H9 (cell line): Measurements from ENCODE around the gene CCNT1. TPM values are rescaled to one million over a fixed set of nuclear protein-coding genes. Genes with fewer than 3 reads are reported as not detected.
"Not testable (repeated sequence)": the region's sequence is repeated elsewhere in the genome, so short reads cannot be mapped to it uniquely, and the experiment has no call there.

Source experiments
- DNase-seq: peaks from one replicate; pipeline ENCODE4 v3.0.0-alpha.2; 2017
- H2AFZ ChIP-seq: one replicate; pipeline ENCODE4 v1.6.1; 2013; ENCODE audit warnings: mild to moderate bottlenecking, low read length, control low read depth, moderate library complexity
- H2AK5ac ChIP-seq: 2 replicates; pipeline ENCODE4 v1.6.1; 2013; ENCODE audit warnings: low read length, control low read depth, mixed read lengths; ENCODE audit not compliant: insufficient read length
- H2BK120ac ChIP-seq: one replicate; pipeline ENCODE4 v1.6.1; 2013; ENCODE audit warnings: low read depth, mild to moderate bottlenecking, low read length, control low read depth, inconsistent platforms; ENCODE audit not compliant: poor library complexity, severe bottlenecking
- H2BK12ac ChIP-seq: 2 replicates; pipeline ENCODE4 v1.6.1; 2013; ENCODE audit warnings: low read length, control low read depth, mixed read lengths, low read depth; ENCODE audit not compliant: insufficient read length
- H2BK15ac ChIP-seq: 2 replicates; pipeline ENCODE4 v1.6.1; 2013; ENCODE audit warnings: low read depth, low read length, control low read depth
- H2BK20ac ChIP-seq: one replicate; pipeline ENCODE4 v1.6.1; 2013; ENCODE audit warnings: low read depth, mild to moderate bottlenecking, low read length, control low read depth, inconsistent platforms; ENCODE audit not compliant: poor library complexity, severe bottlenecking
- H2BK5ac ChIP-seq: 2 replicates; pipeline ENCODE4 v1.6.1; 2013; ENCODE audit warnings: low read length, control low read depth, mixed read lengths; ENCODE audit not compliant: insufficient read length
- H3K14ac ChIP-seq: 2 replicates; pipeline ENCODE4 v1.6.1; 2013; ENCODE audit warnings: low read length, control low read depth; ENCODE audit not compliant: insufficient read depth
- H3K18ac ChIP-seq: 2 replicates; pipeline ENCODE4 v1.6.1; 2013; ENCODE audit warnings: low read depth, mild to moderate bottlenecking, mixed read lengths, low read length, control low read depth; ENCODE audit not compliant: insufficient read length
- H3K23ac ChIP-seq: 2 replicates; pipeline ENCODE4 v1.6.1; 2013; ENCODE audit warnings: low read length, control low read depth, mixed read lengths, low read depth; ENCODE audit not compliant: insufficient read length
- H3K23me2 ChIP-seq: 2 replicates; pipeline ENCODE4 v1.6.1; 2013; ENCODE audit warnings: low read depth, mild to moderate bottlenecking, mixed read lengths, low read length, control low read depth; ENCODE audit not compliant: insufficient read length, poor library complexity, severe bottlenecking
- H3K27ac ChIP-seq: 2 replicates; pipeline ENCODE4 v1.5.1; 2013; ENCODE audit warnings: low read length, control low read depth, mixed read lengths, low read depth; ENCODE audit not compliant: insufficient read length
- H3K27me3 ChIP-seq: 2 replicates; pipeline ENCODE4 v1.6.1; 2013; ENCODE audit warnings: low read length, control low read depth, inconsistent platforms; ENCODE audit not compliant: insufficient read depth
- H3K4ac ChIP-seq: 2 replicates; pipeline ENCODE4 v1.6.1; 2013; ENCODE audit warnings: low read depth, mild to moderate bottlenecking, control low read depth, inconsistent platforms, low read length, moderate library complexity
- H3K4me1 ChIP-seq: 2 replicates; pipeline ENCODE4 v1.6.1; 2013; ENCODE audit warnings: low read length, control low read depth, inconsistent platforms; ENCODE audit not compliant: insufficient read depth
- H3K4me2 ChIP-seq: 2 replicates; pipeline ENCODE4 v1.6.1; 2013; ENCODE audit warnings: low read length, control low read depth, mixed read lengths; ENCODE audit not compliant: insufficient read length, insufficient read depth
- H3K56ac ChIP-seq: 2 replicates; pipeline ENCODE4 v1.6.1; 2013; ENCODE audit warnings: low read depth, mild to moderate bottlenecking, mixed read lengths, low read length, control low read depth; ENCODE audit not compliant: insufficient read length
- H3K79me1 ChIP-seq: 2 replicates; pipeline ENCODE4 v1.6.1; 2013; ENCODE audit warnings: low read depth, mild to moderate bottlenecking, moderate library complexity, low read length, control low read depth, inconsistent platforms; ENCODE audit not compliant: insufficient read depth, poor library complexity, severe bottlenecking
- H3K79me2 ChIP-seq: 2 replicates; pipeline ENCODE4 v1.6.1; 2013; ENCODE audit warnings: low read length, control low read depth, inconsistent platforms; ENCODE audit not compliant: insufficient read depth
- H3K9ac ChIP-seq: 2 replicates; pipeline ENCODE4 v1.6.1; 2013; ENCODE audit warnings: low read length, control low read depth, mixed read lengths; ENCODE audit not compliant: insufficient read length; ENCODE audit errors: extremely low read depth
- H3K9me3 ChIP-seq: one replicate; pipeline ENCODE4 v1.6.1; 2013; ENCODE audit warnings: low read depth, low read length, inconsistent platforms; ENCODE audit not compliant: control insufficient read depth
- H3T11ph ChIP-seq: one replicate; pipeline ENCODE4 v1.6.1; 2013; ENCODE audit warnings: mild to moderate bottlenecking, low read length, control low read depth, inconsistent platforms
- H4K20me1 ChIP-seq: one replicate; pipeline ENCODE4 v1.6.1; 2013; ENCODE audit not compliant: control insufficient read depth, insufficient read length, insufficient read depth
- H4K5ac ChIP-seq: 2 replicates; pipeline ENCODE4 v1.6.1; 2013; ENCODE audit warnings: low read depth, mild to moderate bottlenecking, mixed read lengths, low read length, control low read depth; ENCODE audit not compliant: insufficient read length
- H4K8ac ChIP-seq: replicated peaks from 2 replicates; pipeline ENCODE4 v1.6.1; 2013; ENCODE audit warnings: low read length, control low read depth, mixed read lengths, low read depth; ENCODE audit not compliant: insufficient read length
- H4K91ac ChIP-seq: 2 replicates; pipeline ENCODE4 v1.6.1; 2013; ENCODE audit warnings: low read depth, mild to moderate bottlenecking, moderate library complexity, mixed read lengths, low read length, control low read depth; ENCODE audit not compliant: insufficient read length
- H3K27ac Mint-ChIP-seq, 3 experiments: 2 replicates in 2 of 3; 3 replicates in 1 of 3; pipeline ENCODE4 v1.8.0; 2020 to 2021; ENCODE audit warnings: mixed read lengths in 3 of 3, mild to moderate bottlenecking in 1 of 3, moderate library complexity in 1 of 3
- H3K27me3 Mint-ChIP-seq: 2 replicates; pipeline ENCODE4 v1.8.0; 2021; ENCODE audit warnings: low read depth, mild to moderate bottlenecking, moderate library complexity, mixed read lengths
- H3K36me3 Mint-ChIP-seq, 3 experiments: 2 replicates in 2 of 3; 3 replicates in 1 of 3; pipeline ENCODE4 v1.8.0; 2020 to 2021; ENCODE audit warnings: low read depth in 3 of 3, mixed read lengths in 3 of 3; ENCODE audit not compliant: insufficient read depth in 1 of 3
- H3K4me1 Mint-ChIP-seq, 2 experiments: 2 replicates each; pipeline ENCODE4 v1.8.0; 2020; ENCODE audit warnings: mixed read lengths in 2 of 2
- H3K4me3 Mint-ChIP-seq, 2 experiments: 2 replicates in 1 of 2; 3 replicates in 1 of 2; pipeline ENCODE4 v1.8.0; 2020 to 2021; ENCODE audit warnings: mild to moderate bottlenecking in 2 of 2, mixed read lengths in 2 of 2, moderate library complexity in 1 of 2
- H3K9me3 Mint-ChIP-seq, 2 experiments: 2 replicates in 1 of 2; 3 replicates in 1 of 2; pipeline ENCODE4 v1.8.0; 2020; ENCODE audit warnings: mild to moderate bottlenecking in 2 of 2, mixed read lengths in 2 of 2, moderate library complexity in 1 of 2
- WGBS: extraction: QIAGEN DNeasy Blood & Tissue Kit; methylation state at CpG from one replicate; pipeline ENCODE4 v1.1.7; 2013; ENCODE audit warnings: missing lambda C conversion rate, low lambda C conversion rate, mixed read lengths; ENCODE audit not compliant: insufficient read length; ENCODE audit errors: extremely low coverage; 5-methylcytosine and 5-hydroxymethylcytosine counted together
- total RNA-seq: library from RNA; stranded (reverse); gene quantifications from 2 replicates; pipeline ENCODE4 v1.2.1, GENCODE V29; 2021
- TF ChIP-seq, protein P1 (sequence below): fragments of 200-600 bp; sonication (generic); conservative IDR thresholded peaks from 3 replicates; pipeline ENCODE4 v1.8.0; 2021; ENCODE audit warnings: antibody characterized with exemption, mild to moderate bottlenecking

The CCNT1 gene
- total RNA-seq, 1 experiment from 2014 or later, result 53.1 TPM

DNA sequence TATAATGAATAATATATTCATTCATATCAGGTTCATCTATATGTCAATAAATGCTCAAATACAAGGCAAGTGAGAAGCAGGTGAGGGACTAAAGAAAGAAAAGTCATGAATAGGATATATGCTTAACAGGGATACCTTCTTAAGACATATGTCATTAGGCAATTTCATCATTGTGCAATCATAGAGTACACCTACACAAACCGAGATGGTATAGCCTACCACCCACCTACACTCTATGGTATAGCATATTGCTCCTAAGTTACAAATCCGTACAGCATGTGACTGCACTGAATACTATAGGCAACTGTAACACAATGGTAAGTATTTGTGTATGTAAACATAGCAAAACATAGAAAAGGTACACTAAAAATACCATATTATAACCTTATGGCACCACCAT lies 73.5 kb downstream of the CCNT1 start:
- no CpG with 5 or more reads among the region's 2 CpGs for WGBS
- Histone ChIP-seq H3K79me1 (no peaks in the 10 kb centered on the region), H2BK15ac (no peak overlapping the region), H4K8ac (no peak overlapping the region), H3K14ac (no peak overlapping the region), H3K9me3 (peaks cover 4% of the 10 kb centered on the region), H2BK20ac (no peak overlapping the region), H3K18ac (no peak overlapping the region), H4K5ac (no peak overlapping the region), H3K79me2 (no peaks in the 10 kb centered on the region), H3K56ac (no peak overlapping the region), H3K23ac (no peak overlapping the region), H2BK12ac (no peak overlapping the region), H3K9ac (no peak overlapping the region), H2AK5ac (no peak overlapping the region), H3K27me3 (no peaks in the 10 kb centered on the region), H3K4me1 (no peaks in the 10 kb centered on the region), H2BK5ac (no peak overlapping the region), H3K27ac (no peak overlapping the region), H4K20me1 (no peaks in the 10 kb centered on the region), H2BK120ac (no peak overlapping the region), H4K91ac (no peak overlapping the region), H2AFZ (no peak overlapping the region), H3T11ph (no peak overlapping the region), H3K4me2 (no peak overlapping the region), H3K4ac (no peak overlapping the region), H3K23me2 (no peaks in the 10 kb centered on the region)
- H3K36me3 Mint-ChIP-seq, result peaks cover 57 to 70% (median 62%) of the 10 kb centered on the region in 3 experiments
- TF ChIP-seq, protein P1, sequence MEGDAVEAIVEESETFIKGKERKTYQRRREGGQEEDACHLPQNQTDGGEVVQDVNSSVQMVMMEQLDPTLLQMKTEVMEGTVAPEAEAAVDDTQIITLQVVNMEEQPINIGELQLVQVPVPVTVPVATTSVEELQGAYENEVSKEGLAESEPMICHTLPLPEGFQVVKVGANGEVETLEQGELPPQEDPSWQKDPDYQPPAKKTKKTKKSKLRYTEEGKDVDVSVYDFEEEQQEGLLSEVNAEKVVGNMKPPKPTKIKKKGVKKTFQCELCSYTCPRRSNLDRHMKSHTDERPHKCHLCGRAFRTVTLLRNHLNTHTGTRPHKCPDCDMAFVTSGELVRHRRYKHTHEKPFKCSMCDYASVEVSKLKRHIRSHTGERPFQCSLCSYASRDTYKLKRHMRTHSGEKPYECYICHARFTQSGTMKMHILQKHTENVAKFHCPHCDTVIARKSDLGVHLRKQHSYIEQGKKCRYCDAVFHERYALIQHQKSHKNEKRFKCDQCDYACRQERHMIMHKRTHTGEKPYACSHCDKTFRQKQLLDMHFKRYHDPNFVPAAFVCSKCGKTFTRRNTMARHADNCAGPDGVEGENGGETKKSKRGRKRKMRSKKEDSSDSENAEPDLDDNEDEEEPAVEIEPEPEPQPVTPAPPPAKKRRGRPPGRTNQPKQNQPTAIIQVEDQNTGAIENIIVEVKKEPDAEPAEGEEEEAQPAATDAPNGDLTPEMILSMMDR, result no peak
- no peak overlapping the region for H3K27ac Mint-ChIP-seq
- no peaks in the 10 kb centered on the region; the same call in 1 of the 2 replicates for H3K27me3 Mint-ChIP-seq
- no peak for DNase-seq
- no peaks in the 10 kb centered on the region for H3K4me1 Mint-ChIP-seq
- no peak overlapping the region for H3K4me3 Mint-ChIP-seq
- peaks cover 37 to 38% of the 10 kb centered on the region in 2 experiments for H3K9me3 Mint-ChIP-seq

DNA sequence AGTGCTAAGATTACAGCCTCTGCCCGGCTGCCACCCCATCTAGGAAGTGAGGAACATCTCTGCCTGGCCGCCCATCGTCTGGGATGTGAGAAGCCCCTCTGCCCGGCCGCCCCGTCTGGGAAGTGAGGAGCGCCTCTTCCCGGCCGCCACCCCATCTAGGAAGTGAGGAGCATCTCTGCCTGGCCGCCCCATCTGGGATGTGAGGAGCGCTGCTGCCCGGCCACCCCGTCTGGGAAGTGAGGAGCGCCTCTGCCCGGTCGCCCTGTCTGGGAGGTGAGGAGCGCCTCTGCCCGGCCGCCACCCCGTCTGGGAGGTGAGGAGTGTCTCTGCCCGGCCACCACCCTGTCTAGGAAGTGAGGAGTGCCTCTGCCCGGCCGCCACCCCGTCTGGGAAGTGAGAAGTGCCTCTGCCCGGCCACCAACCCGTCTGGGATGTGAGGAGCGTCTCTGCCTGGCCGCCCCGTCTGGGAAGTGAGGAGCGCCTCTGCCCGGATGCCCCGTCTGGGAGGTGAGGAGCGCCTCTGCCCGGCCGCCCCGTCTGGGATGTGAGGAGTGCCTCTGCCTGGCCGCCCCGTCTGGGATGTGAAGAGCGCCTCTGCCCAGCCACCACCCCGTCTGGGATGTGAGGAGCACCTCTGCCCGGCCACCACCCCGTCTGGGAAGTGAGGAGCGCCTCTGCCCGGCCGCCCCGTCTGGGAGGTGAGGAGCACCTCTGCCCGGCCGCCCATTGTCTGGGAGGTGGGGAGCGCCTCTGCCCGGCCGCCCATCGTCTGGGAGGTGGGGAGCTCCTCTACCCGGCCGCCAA lies 74.6 kb downstream of the CCNT1 start:
- not testable (repeated sequence) for H2AK5ac ChIP-seq, H3K9ac ChIP-seq, H3K4me2 ChIP-seq, H4K5ac ChIP-seq, H3K14ac ChIP-seq, H3K27ac Mint-ChIP-seq, H2BK15ac ChIP-seq, DNase-seq, H3K4me3 Mint-ChIP-seq, H4K20me1 ChIP-seq, H3K27me3 ChIP-seq, H3K79me2 ChIP-seq, H3K9me3 ChIP-seq, H2BK12ac ChIP-seq, H3K23me2 ChIP-seq, H2AFZ ChIP-seq, H3K27me3 Mint-ChIP-seq, H3T11ph ChIP-seq, H3K4me1 Mint-ChIP-seq, H3K18ac ChIP-seq, H3K4me1 ChIP-seq, H2BK5ac ChIP-seq, H2BK120ac ChIP-seq, H4K8ac ChIP-seq, H3K56ac ChIP-seq, H4K91ac ChIP-seq, H3K27ac ChIP-seq, H3K23ac ChIP-seq, H3K4ac ChIP-seq, H3K79me1 ChIP-seq, H2BK20ac ChIP-seq
- no CpG with 5 or more reads among the region's 54 CpGs for WGBS
- H3K9me3 Mint-ChIP-seq, result peaks cover 37 to 38% of the 10 kb centered on the region in 2 experiments
- H3K36me3 Mint-ChIP-seq, result peaks cover 50 to 61% (median 56%) of the 10 kb centered on the region in 3 experiments
